AG10803 (cell line): Measurements from ENCODE around the gene VCL.
"Not testable (repeated sequence)": the region's sequence is repeated elsewhere in the genome, so short reads cannot be mapped to it uniquely, and the experiment has no call there.

ENCODE experiments used
- DNase-seq: peaks from one replicate; pipeline ENCODE4 v3.0.0; 2010; ENCODE audit warnings: low read depth
- H3K4me3 ChIP-seq: 2 replicates; pipeline ENCODE4 v1.5.1; 2011; ENCODE audit warnings: mild to moderate bottlenecking, low read length, control low read depth
- CTCF ChIP-seq: conservative IDR thresholded peaks from 2 replicates; pipeline ENCODE4 v1.5.1; 2011; ENCODE audit warnings: mild to moderate bottlenecking, low read length, control low read depth, inconsistent platforms

The VCL gene

GRCh38 chr10:73956476-73957359 lies 41.2 kb upstream of the VCL start:
- TF ChIP-seq CTCF = no peak
- H3K4me3 ChIP-seq = no peak overlapping the region
- DNase-seq = no peak

- DNase-seq = peak; percentile 62
- no peak for TF ChIP-seq CTCF
- no peak overlapping the region for H3K4me3 ChIP-seq
Measured at GRCh38 chr10:73959484-73960243, 38.3 kb upstream of the VCL start.

- H3K4me3 ChIP-seq = no peak overlapping the region
- no peak for DNase-seq
- no peak for TF ChIP-seq CTCF
Measured at GRCh38 chr10:73962386-73962785, 35.5 kb upstream of the VCL start.

- not testable (repeated sequence) for H3K4me3 ChIP-seq, DNase-seq
Measured at GRCh38 chr10:73963533-73963932, 34.4 kb upstream of the VCL start.

GRCh38 chr10:73964743-73965142 lies 33.2 kb upstream of the VCL start:
- H3K4me3 ChIP-seq = no peak overlapping the region
- TF ChIP-seq CTCF = no peak
- no peak for DNase-seq

- H3K4me3 ChIP-seq, DNase-seq: not testable (repeated sequence)
Measured at GRCh38 chr10:73965267-73965889, 32.5 kb upstream of the VCL start.

GRCh38 chr10:73965890-73966768 lies 31.8 kb upstream of the VCL start:
- peak; percentile 100 for DNase-seq
- no peak overlapping the region; the same call in 1 of the 2 replicates for H3K4me3 ChIP-seq
- TF ChIP-seq CTCF = no peak
